Activated CD8-positive, alpha-beta memory T cell treated with anti-CD3 and anti-CD28 coated beads, Interleukin-2, amount 50 U/mL, for 1 hour (primary cell): ENCODE data around the gene GRAMD1A.

Experiments used
- DNase-seq: peaks from one replicate; pipeline ENCODE4 v3.0.0-alpha.2; 2020; ENCODE audit errors: extremely low read depth

The GRAMD1A gene

DNA sequence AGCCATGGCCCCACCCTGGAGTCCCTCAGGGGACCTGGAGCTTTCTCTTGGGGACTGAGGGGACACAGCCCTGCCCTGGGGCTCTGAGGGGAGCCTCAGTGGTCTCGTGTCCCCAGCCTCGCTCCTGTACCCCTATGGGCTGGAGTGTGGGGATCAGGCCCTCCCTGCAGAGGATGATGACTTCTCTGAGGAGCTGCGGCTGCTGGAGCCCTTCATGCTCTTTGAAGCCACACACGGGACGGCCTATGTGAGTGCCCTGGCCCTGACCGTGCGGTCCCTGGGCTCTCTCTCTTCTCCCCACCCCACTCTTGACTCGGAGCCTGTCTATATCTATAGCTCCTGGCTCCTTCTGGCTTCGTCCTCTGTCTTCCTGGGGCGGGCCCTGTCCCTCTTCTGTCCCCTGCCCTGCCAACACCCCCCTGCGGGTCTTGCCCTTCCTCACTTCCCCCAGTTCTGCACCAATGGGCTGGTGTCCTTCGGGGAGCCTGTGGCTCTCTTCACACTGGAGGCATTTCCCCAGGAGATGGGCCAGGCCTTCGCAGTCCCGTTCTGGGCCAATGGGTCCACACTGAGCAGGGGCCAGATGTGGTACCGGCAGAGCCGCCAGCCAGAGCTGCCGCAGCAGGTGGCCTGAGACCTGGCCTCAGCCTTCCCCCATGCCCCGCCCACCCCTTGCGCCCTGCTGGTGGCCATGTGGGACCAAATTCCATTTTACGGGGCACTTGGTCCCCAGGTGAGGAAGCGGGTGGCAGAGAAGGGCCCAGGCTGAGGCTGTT is 74.5 kb downstream of the GRAMD1A start:
- no peak for DNase-seq

DNA sequence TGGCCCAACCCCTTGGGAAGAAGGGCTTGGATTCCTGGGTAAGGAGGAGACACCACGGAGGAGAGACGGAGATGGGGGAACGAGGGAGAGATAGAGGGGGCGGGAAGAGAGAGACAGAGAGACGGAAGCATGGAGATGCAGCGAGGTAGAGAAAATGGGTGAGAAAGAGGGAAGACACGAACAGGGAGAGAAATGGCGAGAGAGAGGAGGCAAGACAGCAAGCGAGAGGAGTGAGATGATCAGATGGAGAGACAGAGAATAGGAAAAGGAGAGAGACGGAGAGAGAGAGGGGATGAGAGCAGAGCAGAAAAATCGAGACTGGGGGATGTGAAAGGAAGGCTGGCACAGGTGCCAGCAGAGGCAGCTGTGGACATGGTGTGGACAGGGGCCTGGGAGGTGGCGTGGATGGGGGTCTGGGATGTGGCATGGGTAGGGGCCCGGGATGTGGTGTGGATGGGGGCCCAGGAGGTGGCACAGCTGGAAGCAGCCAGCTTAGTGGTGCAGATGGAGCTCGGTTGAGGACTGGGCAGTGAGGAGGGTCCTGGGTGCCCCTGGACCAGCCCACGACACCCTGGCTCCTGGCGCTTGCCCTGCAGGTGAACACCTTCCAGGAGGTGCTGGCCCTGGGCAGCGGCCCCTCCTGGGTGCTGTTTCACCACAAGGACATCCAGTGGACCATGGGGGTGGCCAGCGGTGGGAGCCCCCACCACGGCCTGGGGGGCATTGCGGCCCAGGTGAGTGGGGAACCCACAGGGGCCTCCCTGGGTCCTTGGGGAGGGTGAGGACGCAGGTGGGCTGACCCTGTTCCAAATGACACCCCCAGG is 75.3 kb downstream of the GRAMD1A start:
- DNase-seq: no peak

DNA sequence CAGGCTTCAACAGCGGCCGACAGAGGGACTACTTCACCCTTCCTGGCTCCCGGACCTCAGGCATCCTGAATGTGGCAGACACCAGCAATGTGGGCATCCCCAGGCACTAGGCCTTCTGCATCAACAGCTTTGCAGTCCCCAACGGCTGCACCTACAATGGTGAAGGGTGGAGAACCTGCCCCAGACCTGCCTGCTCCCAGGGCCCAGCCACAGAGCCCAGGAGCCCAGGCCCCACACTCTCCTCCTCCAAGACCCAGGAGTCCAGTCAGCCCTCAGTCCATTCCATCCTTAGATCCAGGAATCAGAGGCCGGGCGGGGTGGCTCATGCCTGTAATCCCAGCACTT is 75.9 kb downstream of the GRAMD1A start:
- DNase-seq: no peak
